Measurements from ENCODE around the gene TTLL4. TPM values are rescaled to one million over a fixed set of nuclear protein-coding genes. Genes with fewer than 3 reads are reported as not detected.

Gene TTLL4
- total and polyA plus RNA-seq, 2 of the 8 experiments (the other 6 are each of a cell fraction or from before 2014, with no cell fraction given) = 71.1 to 105 TPM

GRCh38 chr2:218783688-218784087, 73.1 kb downstream of the TTLL4 start:
- Histone ChIP-seq H3K4me3 (ENCODE audit: extremely low read depth in 1 of 4, insufficient read depth in 2 of 4, low read depth in 3 of 4, low read length in 4 of 4) (no peak overlapping the region), H2BK15ac (ENCODE audit: low read length) (no peak overlapping the region), H3K27me3 (replicated peaks in 1 of 4; ENCODE audit: control insufficient read depth in 3 of 4, extremely low read depth in 1 of 4, insufficient read depth in 3 of 4, low read length in 3 of 4) (peaks cover 4 to 33% (median 25%) of the 10 kb centered on the region in 4 experiments), H3K27ac (ENCODE audit: low read depth, low read length) (no peak overlapping the region), H3K79me1 (ENCODE audit: low read depth, low read length) (no peaks in the 10 kb centered on the region), H3K4ac (replicated peaks; ENCODE audit: insufficient read length, low read depth, low read length) (no peak overlapping the region), H3K9me3 (ENCODE audit: insufficient read depth in 2 of 2, low read depth in 1 of 2, low read length in 1 of 2) (no peaks in the 10 kb centered on the region), H4K20me1 (replicated peaks in 1 of 2; ENCODE audit: control insufficient read depth in 1 of 2, insufficient read depth in 2 of 2, low read length in 2 of 2) (peaks cover 0 to 3% of the 10 kb centered on the region in 2 experiments), H3K4me1 (replicated peaks in 1 of 4; ENCODE audit: control insufficient read depth in 3 of 4, insufficient read depth in 4 of 4, low read length in 3 of 4) (peaks cover 0 to 2% (median under 1%) of the 10 kb centered on the region in 4 experiments; a peak in 1 of 7 replicates), H3K36me3 (ENCODE audit: control insufficient read depth in 2 of 4, insufficient read depth in 4 of 4, low read length in 3 of 4) (no peaks in the 10 kb centered on the region), H2AK5ac (ENCODE audit: low read depth, low read length) (no peak overlapping the region), H2BK5ac (ENCODE audit: low read depth, low read length) (no peak overlapping the region), H2AFZ (ENCODE audit: low read length) (no peak overlapping the region), H3K23me2 (ENCODE audit: low read depth, low read length) (peaks cover 8% of the 10 kb centered on the region), H3K14ac (ENCODE audit: insufficient read length) (no peak overlapping the region), H4K8ac (ENCODE audit: extremely low read depth, insufficient read depth, low read length) (no peak overlapping the region), H3K9ac (replicated peaks in 1 of 4; ENCODE audit: extremely low read depth in 1 of 4, low read depth in 3 of 4, low read length in 3 of 4) (no peak overlapping the region), H4K5ac (ENCODE audit: insufficient read length, low read depth, low read length) (no peak overlapping the region), H2BK12ac (ENCODE audit: low read depth, low read length) (no peak overlapping the region), H4K91ac (replicated peaks; ENCODE audit: insufficient read length, low read length) (no peak overlapping the region), H2BK120ac (replicated peaks; ENCODE audit: low read depth, low read length) (no peak overlapping the region), H3K79me2 (ENCODE audit: control insufficient read depth in 1 of 2, insufficient read depth in 2 of 2, low read length in 2 of 2) (no peaks in the 10 kb centered on the region), H2BK20ac (ENCODE audit: low read length) (no peak overlapping the region), H3K4me2 (ENCODE audit: insufficient read depth in 1 of 2, low read depth in 2 of 2, low read length in 2 of 2) (no peak overlapping the region), H3K23ac (ENCODE audit: insufficient read length) (no peak overlapping the region), H3K56ac (replicated peaks; ENCODE audit: insufficient read length, low read depth, low read length) (no peak overlapping the region), H3K18ac (ENCODE audit: extremely low read depth, low read length) (no peak overlapping the region)
- ChIA-PET POLR2A (ENCODE audit: partially characterized antibody) (interaction anchor here (3.5 kb wide), 1 partner anchor 12 kb away, joined by 10 read pairs; no protein-coding TSS in a partner anchor), CTCF (ENCODE audit: partially characterized antibody) (interaction anchor here (0.9 to 1.2 kb wide), 2 partner anchors 12 to 176 kb away, joined by 3 read pairs; partner anchors contain the start of gene CDK5R2)
- FAIRE-seq (no peak), DNase-seq (ENCODE audit: low read depth in 1 of 2, low spot score in 2 of 2) (no peak)
- TF ChIP-seq POLR2A (IDR thresholded peaks at IDR 0.05; ENCODE audit: control extremely low read depth in 1 of 2, low read depth in 2 of 2, low read length in 2 of 2) = no peak
- 81% methylated on average over 4 of the region's 4 CpGs; no CpG with 5 or more reads in 1 of the 2 experiments for WGBS, 2 experiments (ENCODE audit: extremely low coverage in 1 of 2, insufficient coverage in 1 of 2, insufficient read length in 1 of 2, insufficient replicate concordance in 2 of 2, low coverage in 1 of 2, low lambda C conversion rate in 2 of 2, missing lambda C conversion rate in 1 of 2)

All from H1 (cell line).